IPS-NIHi7 (cell line): ENCODE measurements around the gene ARRDC3.

ENCODE experiments used
- DNase-seq: peaks from one replicate; pipeline ENCODE4 v3.0.0; 2012; ENCODE audit warnings: mixed read lengths; ENCODE audit errors: extremely low spot score

ARRDC3 gene

GRCh38 chr5:91384671-91385430, 1.7 kb upstream of the ARRDC3 start:
- peak; percentile 69 for DNase-seq

- no peak for DNase-seq
Measured at GRCh38 chr5:91383956-91384300, 811 bp upstream of the ARRDC3 start.

- DNase-seq: no peak
Measured at GRCh38 chr5:91382530-91383026, 539 bp downstream of the ARRDC3 start.

GRCh38 chr5:91381774-91382359, 1.2 kb downstream of the ARRDC3 start:
- DNase-seq: peak; percentile 30

GRCh38 chr5:91381239-91381773, 1.8 kb downstream of the ARRDC3 start:
- no peak for DNase-seq

DNA sequence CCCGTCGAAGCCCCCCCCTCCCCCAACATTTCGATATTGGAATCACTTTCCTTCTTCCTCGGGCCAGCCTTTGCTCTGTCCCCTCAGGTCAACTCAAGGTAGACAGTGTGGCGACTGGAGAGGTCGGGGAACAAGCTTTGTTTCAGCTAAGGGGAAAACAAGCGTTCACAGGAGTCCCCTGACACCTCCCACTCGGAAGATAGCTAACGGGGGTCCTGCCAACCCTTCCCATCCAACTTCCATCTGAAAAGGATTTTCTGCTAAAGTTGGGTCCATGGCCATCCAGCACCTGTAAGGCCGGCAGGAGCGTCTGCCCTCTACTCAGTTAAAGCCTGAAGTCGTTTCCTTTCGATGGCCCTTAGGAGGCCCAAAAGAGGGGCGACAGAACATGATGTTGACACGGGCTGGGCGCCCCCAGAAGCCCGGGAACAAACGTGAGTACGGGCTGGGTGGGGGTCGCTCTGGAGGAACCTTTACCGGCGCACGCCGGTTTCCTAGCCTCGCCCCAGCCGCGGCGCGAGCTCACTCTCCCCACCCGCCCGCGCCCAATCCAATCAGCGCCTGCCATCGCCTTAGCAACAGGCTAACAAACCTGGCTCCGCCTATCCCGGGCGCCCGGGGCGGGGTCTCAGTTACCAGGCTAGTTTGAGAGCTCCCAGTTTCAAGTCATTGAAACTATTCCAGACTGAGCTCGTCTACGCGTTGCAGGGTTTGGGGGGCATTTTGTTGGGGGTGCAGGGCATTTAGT, 2.5 kb downstream of the ARRDC3 start:
- peak; percentile 87 for DNase-seq

DNA sequence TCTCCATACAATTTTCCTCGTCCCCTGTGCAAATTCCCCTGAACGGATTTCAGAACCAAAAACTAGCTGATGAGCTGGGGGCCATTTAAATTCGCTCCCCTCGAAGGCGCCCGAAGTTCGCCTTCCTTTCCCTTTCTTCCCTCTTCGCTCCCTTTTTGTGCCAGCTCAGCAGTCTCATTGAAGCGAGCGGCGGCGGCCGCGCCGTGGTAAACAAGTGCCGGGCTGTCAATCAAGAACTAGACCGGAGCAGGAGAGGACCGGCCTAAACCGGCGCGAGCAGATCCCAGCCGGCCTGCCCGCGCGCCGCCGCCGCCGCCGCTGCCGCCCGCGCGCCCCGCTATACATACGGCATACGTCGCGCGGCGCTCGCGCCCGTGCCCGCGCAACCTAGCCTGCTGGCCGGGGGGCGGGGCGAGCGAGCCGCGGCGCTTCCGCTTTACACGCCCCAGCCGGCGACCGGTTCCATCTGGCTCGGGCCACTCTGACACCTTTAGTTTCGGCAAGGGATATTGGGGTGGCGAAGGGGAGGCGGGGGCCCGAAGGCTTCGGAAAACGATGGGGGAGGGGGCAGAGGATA, 3.1 kb downstream of the ARRDC3 start:
- DNase-seq: peak; percentile 84

GRCh38 chr5:91379246-91379913, 3.7 kb downstream of the ARRDC3 start:
- DNase-seq: no peak

GRCh38 chr5:91378752-91379211, 4.3 kb downstream of the ARRDC3 start:
- DNase-seq: no peak

DNA sequence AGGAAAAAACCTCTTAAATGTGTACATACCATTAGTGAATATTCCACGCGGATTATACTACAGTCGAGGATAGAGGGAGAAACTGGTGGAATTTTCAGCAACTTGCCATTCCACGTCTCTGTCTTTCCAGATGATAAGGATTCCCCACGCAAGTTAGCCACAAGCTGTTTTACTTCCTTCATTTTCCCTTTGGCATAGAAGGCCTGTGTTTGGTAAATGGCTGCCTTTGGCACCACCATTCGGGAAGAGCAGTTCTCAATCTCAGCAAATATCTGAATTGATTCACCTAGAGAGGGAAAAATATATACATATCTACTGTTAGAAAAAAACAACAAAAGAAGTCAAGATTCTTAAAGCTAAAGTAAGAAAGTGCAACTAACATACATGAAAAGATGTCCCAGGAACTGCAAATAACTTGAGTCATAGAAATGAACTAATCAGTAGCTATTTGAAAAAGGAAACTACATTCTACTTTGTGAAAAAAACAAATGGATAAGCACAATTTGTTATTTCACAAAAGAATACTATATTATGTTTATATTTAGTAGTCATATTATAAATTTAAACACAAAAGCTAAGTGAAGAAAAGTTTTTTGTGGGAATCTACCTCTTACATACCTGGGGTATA, 8.1 kb downstream of the ARRDC3 start:
- no peak for DNase-seq

GRCh38 chr5:91373600-91373999, 9.5 kb downstream of the ARRDC3 start:
- no peak for DNase-seq

DNA sequence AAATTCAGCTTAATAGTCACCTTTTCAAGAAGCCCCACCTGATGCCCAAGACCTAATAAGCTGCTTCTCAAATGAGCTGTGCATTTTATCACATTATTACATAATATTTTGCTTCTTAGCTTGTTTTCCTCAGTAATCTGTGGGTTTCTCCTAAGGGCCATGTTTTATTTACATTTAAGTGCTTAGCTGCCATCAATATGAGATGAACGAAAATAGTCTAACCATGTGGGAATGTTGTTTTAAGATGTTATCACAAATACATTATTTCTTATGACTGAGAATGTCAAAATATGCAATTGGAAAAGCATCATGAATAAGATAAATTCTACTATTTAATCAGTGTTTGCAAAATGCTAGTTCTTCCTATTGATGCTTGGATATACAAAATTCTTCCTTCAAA, 10.1 kb downstream of the ARRDC3 start:
- DNase-seq: no peak

DNA sequence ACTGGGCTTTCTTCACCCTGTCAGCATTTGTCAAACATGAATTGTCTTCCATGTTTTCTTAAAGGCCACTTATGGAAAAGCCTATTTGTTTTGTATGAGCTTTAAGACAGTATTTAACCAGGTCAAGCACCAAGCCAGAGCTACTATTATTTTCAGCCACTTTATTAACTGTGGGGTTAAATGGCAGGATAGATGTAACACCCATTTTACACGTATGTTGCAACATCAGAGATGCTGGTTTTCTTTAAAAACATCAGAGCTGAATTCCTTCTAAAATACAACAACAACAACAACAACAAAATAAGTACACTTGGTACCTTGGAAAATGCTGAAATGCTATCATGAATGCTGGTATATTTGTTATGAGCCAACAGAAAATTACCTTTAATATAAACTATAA, 13.6 kb downstream of the ARRDC3 start:
- DNase-seq: no peak

DNA sequence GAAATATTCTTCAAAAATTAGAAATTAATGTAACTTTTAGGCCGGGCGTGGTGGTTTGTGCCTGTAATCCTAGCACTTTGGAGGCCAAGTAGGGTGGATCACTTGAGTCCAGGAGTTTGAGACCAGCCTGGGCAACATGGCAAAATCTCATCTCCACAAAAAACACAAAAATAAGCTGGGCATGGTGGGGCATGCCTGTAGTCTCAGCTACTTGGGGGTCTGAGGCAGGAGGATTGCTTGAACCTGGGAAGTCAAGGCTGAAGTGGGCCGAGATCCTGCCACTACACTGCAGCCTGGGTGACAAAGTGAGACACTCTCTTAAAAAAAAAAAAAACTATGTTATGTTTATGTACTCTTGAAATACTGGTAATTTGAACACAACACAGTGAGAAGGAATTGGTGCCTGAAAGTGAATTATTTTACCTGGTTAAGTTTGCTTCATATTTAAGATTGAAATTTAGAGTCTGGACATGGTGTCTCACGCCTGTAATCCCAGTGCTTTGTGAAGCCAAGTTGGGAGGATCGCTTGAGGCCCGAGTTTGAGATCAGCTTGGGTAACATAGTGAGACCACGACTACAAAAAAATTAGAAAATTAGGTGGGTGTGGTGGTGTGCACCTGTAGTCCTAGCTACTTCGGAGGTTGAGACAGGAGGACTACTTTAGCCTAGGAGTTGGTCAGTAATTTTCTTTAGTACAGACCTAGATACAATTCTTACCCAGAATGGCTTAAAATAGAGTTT, 15.0 kb downstream of the ARRDC3 start:
- no peak for DNase-seq

DNA sequence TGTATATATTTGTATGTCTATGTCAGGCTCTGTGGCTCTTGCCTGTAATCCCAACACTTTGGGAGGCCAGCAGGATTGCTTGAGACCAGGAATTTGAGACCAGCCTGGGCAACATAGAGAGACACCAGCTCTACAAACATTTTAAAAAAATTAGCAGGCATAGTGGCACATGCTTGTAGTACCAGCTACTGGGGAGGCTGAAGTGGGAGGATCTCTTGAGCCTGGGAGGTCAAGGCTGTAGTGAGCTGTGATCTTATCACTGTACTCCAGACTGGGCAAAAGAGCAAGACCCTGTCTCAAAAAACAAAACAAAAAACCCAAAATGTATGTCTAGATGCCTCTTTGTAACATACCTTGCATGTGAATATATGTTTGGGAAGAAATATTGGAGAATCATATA, 15.8 kb downstream of the ARRDC3 start:
- DNase-seq: no peak

- no peak for DNase-seq
Measured at GRCh38 chr5:91366551-91366950, 16.6 kb downstream of the ARRDC3 start.

GRCh38 chr5:91365498-91365897, 17.6 kb downstream of the ARRDC3 start:
- no peak for DNase-seq

GRCh38 chr5:91362935-91363334, 20.2 kb downstream of the ARRDC3 start:
- no peak for DNase-seq

DNA sequence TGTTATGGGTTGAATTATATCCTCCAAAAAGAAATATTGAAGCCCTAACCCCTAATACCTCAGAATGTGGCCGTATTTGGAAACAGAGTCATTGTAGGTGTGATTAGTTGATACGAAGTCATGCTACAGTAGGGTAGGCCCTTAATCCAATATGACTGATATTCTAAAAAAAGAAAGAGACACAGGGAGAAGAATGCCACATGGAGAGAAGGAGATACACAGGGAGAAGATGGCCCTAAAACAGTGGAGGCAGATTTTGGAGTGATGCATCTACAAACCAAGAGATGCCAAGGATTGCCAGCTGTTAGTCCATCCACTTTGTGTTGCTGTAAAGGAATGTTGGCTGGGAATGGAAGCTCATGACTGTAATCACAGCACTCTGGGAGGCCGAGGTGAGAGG, 21.3 kb downstream of the ARRDC3 start:
- no peak for DNase-seq

GRCh38 chr5:91361055-91361701, 21.9 kb downstream of the ARRDC3 start:
- no peak for DNase-seq
